ENCODE data around the gene PAM. TPM values are rescaled to one million over a fixed set of nuclear protein-coding genes. Genes with fewer than 3 reads are reported as not detected.

The PAM gene
- total and polyA plus RNA-seq, 2 donors (not counting 3 experiments of a cell fraction or from before 2014, with no cell fraction given): 118 to 176 TPM

- H2AFZ ChIP-seq (ENCODE audit: low read depth, low read length): no peak overlapping the region
- peaks cover 30% of the 10 kb centered on the region for H3K4me1 ChIP-seq (ENCODE audit: control insufficient read depth, extremely low read depth, insufficient read depth, low read length)
- intact Hi-C loops (cut with micrococcal nuclease) (no loop called here), dilution Hi-C loops (cut with MboI; ENCODE audit: extremely low pct_ligation_motif_present, low sequenced_read_pairs) (no loop called here)
- H3K4me3 ChIP-seq (replicated peaks in 1 of 3; ENCODE audit: insufficient read depth in 1 of 3, low read depth in 1 of 3, low read length in 3 of 3): no peak overlapping the region
- BruUV-seq (replicated peaks): no TSS peak
- TF ChIP-seq POLR2AphosphoS5 (IDR thresholded peaks at IDR 0.05; ENCODE audit: insufficient read depth, low read depth, low read length): no peak
- TF ChIP-seq EZH2 (IDR thresholded peaks at IDR 0.05; ENCODE audit: borderline replicate concordance, low read depth, low read length, severe bottlenecking): no peak
- TF ChIP-seq GATA2 (IDR thresholded peaks at IDR 0.05; ENCODE audit: insufficient read depth, insufficient read length, low read depth, low read length): no peak
- no peak for TF ChIP-seq POLR2A (IDR thresholded peaks at IDR 0.05; ENCODE audit: low read depth, low read length)
- no peak for TF ChIP-seq MAX (IDR thresholded peaks at IDR 0.05; ENCODE audit: insufficient read depth, insufficient read length)
- TF ChIP-seq FOS (IDR thresholded peaks at IDR 0.05; ENCODE audit: borderline replicate concordance, insufficient read depth, low read length): no peak
- no peak for TF ChIP-seq JUN (IDR thresholded peaks at IDR 0.05; ENCODE audit: borderline replicate concordance, insufficient read depth, insufficient read length, low read depth)
- no peak for TF ChIP-seq CTCF (IDR thresholded peaks at IDR 0.05; ENCODE audit: extremely low read depth in 1 of 2, insufficient read depth in 1 of 2, low read depth in 1 of 2, low read length in 2 of 2)
- TF ChIP-seq MYC (IDR thresholded peaks at IDR 0.05; ENCODE audit: low read depth, low read length): no peak
- H3K9me3 ChIP-seq (replicated peaks; ENCODE audit: control insufficient read depth, insufficient read depth, low read length): no peaks in the 10 kb centered on the region
- no peak overlapping the region for H3K9ac ChIP-seq (replicated peaks; ENCODE audit: extremely low read depth, insufficient read depth, low read length)
- no peaks in the 10 kb centered on the region for H3K36me3 ChIP-seq (ENCODE audit: control insufficient read depth in 2 of 2, extremely low read depth in 1 of 2, insufficient read depth in 2 of 2, low read length in 2 of 2)
- FAIRE-seq (no peak), DNase-seq (ENCODE audit: low read depth, low spot score) (no peak)
- H3K27ac ChIP-seq (ENCODE audit: insufficient read depth, low read depth, low read length): no peak overlapping the region
- POLR2A ChIA-PET: interaction anchor here (0.6 kb wide), 1 partner anchor 138 kb away, joined by 3 read pairs; no protein-coding TSS in a partner anchor
- H3K79me2 ChIP-seq (ENCODE audit: control insufficient read depth, insufficient read depth, low read length): no peaks in the 10 kb centered on the region
- no peak overlapping the region for H3K4me2 ChIP-seq (ENCODE audit: insufficient read depth, low read length)
- H3K9me1 ChIP-seq (replicated peaks; ENCODE audit: control insufficient read depth, extremely low read depth, insufficient read depth, low read length): no peaks in the 10 kb centered on the region
- no peaks in the 10 kb centered on the region for H3K27me3 ChIP-seq (ENCODE audit: control insufficient read depth in 2 of 2, insufficient read depth in 2 of 2, low read length in 2 of 2)
- CTCF ChIA-PET: interaction anchor here (0.7 to 3.4 kb wide), 5 partner anchors 39 to 182 kb away, joined by 3 to 19 read pairs (median 3); no protein-coding TSS in a partner anchor
- H4K20me1 ChIP-seq (replicated peaks; ENCODE audit: control insufficient read depth, extremely low read depth, insufficient read depth, low read length): no peaks in the 10 kb centered on the region
Observed at GRCh38 chr5:102863058-102863457, 108.0 kb downstream of the PAM start.
